ENCODE data around the gene ARL10.
A peak's percentile ranks its signal among the peaks of the same experiment; 100 is the strongest.

Gene ARL10

GRCh38 chr5:176362233-176362490 lies 3.1 kb upstream of the ARL10 start:
- no peak for DNase-seq

DNA sequence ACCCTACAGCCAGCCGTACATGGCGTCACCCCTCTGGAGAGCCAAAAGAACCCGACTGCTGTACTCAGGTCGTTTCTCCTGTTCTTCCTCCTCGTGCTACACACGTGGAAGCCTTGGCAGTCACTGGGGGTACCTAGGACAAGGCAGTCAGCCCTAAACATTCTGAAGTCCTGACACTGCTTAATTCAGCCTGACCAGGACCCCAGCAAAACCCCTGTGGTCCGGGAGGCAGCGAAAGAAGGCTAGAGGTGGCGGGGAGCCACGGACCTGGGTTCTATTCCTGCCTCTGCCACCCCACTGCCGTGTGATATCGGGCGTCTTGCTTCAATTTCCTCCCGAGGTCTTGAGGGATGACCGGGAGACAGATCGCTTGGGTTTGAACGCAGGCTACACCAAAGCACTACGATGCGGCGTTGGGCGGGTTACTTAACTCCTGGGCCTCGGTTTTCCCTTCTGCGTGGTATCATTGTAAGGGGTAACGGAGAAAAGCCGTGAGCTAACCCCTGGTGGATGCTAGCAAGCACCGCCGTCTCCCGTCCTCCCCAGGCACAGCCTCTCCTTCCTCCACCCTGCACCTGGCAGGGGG lies 429 bp upstream of the ARL10 start:
- DNase-seq: peak; percentile 19

DNA sequence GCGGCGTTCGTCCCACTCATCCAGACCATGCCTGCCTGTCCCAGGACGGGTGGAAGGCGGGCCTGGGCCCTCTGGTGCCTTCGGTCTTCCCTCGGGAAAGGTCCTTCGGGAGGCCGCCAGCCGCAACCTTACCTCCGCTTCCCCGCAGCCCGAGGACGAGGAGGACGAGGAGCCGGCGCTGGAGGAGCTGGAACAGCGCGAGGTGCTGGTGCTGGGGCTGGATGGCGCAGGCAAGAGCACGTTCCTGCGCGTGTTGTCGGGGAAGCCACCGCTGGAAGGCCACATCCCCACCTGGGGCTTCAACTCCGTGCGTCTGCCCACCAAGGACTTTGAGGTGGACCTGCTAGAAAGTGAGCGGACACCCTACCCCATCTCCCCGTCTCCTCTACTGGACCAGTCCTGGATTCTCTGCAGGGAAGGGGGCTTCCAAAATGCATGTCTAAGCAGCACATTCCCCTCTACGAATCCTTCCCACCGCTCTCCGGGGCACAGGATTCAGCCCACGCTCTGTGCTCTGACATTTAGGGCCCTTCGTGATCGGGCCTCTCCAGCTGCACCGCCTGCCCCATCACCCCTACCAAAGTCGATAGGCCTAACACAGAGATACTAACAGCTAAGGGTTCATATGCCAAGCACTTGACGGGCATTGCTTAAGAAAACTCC lies 1.1 kb downstream of the ARL10 start:
- no peak for DNase-seq

GRCh38 chr5:176368726-176369125 lies 3.4 kb downstream of the ARL10 start:
- no peak for DNase-seq

GRCh38 chr5:176369934-176370711 lies 4.8 kb downstream of the ARL10 start:
- no peak for DNase-seq

DNA sequence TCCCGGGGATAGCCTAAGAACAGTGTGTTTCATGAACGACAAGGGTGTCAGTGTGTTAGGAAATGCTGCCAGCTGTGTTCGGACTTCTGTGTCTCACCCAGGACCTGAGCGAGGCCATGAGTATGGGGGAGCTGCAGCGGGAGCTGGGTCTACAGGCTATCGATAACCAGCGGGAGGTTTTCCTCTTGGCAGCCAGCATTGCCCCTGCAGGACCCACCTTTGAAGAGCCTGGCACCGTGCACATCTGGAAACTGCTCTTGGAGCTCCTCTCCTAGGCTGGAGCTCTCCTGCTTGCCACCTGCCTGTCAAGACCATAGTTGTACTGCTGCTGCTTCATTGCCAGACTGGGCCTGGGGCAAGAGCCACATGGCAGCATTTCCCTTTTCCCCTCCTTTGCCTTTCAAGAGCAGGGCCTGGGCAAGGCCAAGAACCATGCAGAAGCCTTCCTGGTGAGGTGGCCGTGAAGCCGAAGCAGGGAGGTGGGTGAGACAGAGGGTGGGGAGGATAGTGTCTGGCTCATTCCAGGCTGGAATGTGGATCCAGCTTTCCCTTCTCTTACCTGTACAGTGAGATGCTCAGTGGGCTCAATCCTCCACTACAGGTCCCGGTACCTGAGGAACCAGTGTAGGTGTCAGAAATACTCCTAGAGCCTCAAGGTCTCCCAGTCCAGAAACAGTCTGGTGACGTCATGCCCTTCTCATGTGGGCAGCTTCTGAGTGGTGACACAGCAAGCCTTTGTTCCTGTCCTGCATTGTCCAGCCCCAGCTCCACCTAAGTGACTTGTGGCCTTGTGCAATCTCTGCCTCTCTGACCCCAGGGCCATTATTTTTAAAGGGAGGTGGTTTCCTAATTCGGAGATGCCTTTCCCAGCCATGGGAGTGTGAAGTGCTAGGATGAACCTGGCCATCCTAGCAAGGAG lies 6.6 kb downstream of the ARL10 start:
- no peak for DNase-seq

- peak; percentile 13 for DNase-seq
Observed at GRCh38 chr5:176373100-176373818, 8.0 kb downstream of the ARL10 start.

- DNase-seq: no peak
Observed at GRCh38 chr5:176379881-176380280, 14.6 kb downstream of the ARL10 start.

DNA sequence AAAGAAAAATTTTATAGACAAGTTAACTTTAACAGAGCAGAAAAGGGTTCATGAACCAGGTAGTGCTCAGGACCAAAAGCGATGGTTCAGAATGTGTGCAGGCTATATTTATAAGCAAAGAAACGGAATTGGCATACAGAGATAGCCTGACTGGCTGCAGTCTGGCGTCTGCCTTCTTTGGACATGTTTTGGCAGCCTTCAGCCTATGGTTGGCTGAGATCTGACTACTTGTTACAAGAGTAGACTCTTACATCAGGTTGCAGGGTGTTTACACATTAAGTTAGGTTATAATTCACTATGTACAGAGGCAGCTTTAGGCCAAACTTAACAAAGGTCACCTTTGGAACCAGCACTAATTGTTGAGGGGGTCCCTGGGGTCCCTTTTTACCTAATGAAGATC lies 16.1 kb downstream of the ARL10 start:
- DNase-seq: no peak

DNA sequence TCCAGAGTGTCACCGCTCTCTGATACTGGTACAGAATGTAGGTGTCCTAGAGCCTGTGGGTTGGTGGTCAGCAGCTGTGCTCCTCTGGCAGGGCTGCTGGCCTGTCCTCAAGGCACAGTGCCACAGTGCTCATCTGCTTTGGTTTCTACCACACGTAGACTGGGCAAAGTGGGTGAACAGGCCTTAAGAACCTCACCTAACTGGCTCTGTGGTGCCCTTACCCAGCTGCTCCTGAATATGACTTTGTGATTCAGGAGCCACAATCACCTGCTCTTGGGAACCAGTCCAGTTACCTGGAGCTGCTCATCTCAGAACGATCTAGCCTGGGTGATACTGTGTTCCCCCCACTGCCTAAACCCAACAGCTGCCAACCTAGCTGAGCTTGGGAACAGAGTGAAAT lies 16.7 kb downstream of the ARL10 start:
- no peak for DNase-seq

DNA sequence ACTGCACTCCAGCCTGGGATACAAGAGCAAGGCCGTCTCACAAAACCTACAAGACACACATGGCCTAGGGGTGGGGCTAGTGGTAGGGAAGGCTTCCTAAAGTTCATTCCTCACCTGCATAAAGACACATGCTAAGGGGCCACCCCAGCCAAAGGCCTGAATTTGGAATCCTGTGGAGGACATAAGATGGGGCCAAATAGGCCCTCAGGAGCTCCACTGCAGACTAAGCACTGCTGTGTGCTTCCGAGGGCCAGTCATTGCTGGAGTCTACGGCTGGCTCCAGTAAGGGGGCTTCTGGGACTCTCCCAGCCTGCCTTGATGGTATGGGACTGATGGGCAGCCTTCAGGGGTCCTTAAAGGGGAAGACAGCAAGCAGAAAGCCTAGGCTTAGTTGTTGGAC lies 17.4 kb downstream of the ARL10 start:
- DNase-seq: no peak

- DNase-seq: no peak
Observed at GRCh38 chr5:176383248-176383905, 18.1 kb downstream of the ARL10 start.

DNA sequence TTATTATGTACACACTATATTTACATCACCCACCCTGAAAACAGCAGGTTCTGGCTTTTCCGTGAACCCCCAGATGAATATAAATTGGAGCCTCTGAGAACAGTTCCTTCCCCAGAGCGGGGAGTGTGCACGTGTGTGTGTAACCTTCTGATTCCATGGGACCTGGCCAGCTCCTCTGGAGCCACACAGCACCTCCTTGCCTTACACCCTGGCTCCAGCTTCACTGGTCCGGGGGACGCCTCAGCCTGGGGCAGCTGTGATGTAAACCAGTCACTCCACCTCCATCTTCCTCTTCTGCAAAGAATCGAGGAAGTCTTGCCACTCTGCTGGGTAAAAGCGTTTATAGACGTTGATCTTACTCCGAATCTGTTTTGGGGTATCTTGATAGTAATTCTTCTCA lies 18.7 kb downstream of the ARL10 start:
- DNase-seq: no peak

- DNase-seq: no peak
Observed at GRCh38 chr5:176384366-176384930, 19.2 kb downstream of the ARL10 start.

DNA sequence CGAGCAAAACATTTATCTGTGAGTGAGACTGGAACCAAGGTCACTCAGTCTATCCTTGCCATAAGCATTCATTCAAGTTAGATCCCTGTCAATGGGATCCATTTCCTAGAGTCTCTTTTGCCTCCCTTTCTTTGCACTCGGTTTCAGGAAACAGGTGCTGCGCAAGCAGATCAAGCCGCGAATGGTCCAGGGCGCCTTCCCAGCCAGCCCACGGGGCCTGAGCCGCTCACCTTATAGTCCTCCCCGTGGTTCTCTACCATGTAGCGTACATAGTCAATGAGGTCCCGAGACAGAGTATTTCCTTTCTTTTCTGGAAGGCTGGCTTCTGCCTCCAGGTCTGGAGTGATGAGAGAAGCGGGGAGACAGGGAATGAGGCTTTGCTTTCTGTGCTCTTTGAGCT lies 19.7 kb downstream of the ARL10 start:
- no peak for DNase-seq

GRCh38 chr5:176386491-176386890 lies 21.2 kb downstream of the ARL10 start:
- no peak for DNase-seq

DNA sequence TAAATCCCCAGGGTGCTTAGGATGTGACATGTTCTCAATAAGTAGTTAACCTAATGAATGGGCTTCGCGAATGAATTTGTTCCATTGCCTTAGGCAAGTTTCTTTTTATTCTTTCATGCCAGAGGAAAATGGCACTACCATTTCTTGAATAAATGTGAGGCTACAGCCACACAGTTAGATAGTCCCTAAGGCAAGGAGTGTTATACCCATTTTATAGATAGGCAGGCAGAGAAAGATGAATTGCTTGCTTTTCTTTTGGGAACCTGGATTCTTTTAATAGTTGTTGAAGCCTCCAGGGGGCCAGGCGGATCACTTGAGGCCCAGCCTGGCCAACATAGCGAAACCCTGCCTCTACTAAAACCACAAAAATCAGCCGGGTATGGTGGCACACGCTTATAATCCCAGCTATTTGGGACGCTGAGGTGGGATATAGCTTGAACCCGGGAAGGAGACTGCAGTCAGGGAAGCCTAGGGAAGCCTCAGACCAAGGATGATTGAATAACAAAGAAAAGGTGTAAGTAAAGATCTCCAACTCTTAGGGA lies 22.2 kb downstream of the ARL10 start:
- DNase-seq: peak; percentile 55

DNA sequence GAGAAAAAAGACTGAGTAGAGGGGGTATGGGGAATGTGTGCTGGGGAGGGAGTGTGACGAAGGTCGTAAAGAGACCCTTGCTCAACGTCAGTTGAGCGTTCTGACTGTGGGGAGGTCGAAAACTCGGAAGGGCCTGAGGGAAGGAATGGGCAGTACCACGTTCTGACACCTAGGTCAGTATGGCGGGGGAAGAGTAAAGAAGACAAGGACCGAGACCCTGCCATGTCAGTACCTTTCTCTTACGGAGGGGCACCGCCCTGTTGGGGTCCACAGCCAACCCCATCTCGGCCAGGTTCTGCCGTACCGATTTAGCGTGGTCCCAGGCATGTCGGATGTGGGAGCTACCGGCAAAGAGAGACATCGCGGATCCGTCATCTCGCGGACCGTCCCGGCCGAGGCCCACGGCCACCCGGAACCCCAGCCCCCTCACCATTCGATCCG lies 22.7 kb downstream of the ARL10 start:
- peak; percentile 53 for DNase-seq

DNA sequence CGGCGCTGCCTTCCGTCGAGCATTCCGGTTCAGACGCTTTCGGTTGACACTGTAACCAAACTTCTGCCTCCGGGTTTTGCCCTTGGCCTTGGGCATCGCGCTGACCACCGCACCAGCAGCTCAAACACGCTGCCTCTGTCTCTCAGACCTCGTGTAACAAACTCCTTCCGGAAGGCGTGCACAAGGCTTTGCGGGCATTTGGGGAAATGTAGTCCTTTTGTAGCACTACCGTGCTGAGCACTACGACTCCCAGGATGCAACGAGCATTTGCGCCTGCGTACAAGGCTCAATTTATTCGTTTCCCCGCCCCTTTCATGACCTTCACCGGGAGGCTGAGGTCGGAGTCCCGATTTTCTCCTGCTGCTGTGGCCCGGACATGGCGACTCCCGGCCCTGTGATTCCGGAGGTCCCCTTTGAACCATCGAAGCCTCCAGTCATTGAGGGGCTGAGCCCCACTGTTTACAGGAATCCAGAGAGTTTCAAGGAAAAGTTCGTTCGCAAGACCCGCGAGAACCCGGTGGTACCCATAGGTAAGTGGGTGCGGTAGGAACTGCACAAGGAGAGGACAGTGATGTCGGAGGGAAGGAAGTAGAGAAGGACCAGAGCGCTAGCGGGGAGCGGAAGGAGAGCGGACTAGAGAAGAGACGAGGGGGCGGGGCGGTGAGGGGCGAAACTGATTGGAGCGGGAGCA lies 23.3 kb downstream of the ARL10 start, which contains the start of the genes HIGD2A and NOP16:
Gene HIGD2A, plus strand, starts transcription at position 308 of the 691 bp plus-strand sequence. Its CDS starts 69 bp downstream, at position 377.
Gene NOP16, minus strand, starts transcription at position 155 of the 691 bp plus-strand sequence. Its CDS starts 59 bp downstream, at position 96.
- peak; percentile 99 for DNase-seq

All from hematopoietic multipotent progenitor cell treated with erythropoietin and hydrocortisone succinate and interleukin-3 and kit ligand, for 8 days (in vitro differentiated cells).